ENCODE measurements around the gene PUM2. TPM values are rescaled to one million over a fixed set of nuclear protein-coding genes. Genes with fewer than 3 reads are reported as not detected.
A peak's percentile ranks its signal among the peaks of the same experiment; 100 is the strongest.
"Not testable (repeated sequence)": the region's sequence is repeated elsewhere in the genome, so short reads cannot be mapped to it uniquely, and the experiment has no call there.

Gene PUM2
- polyA plus RNA-seq, 1 donor (not counting 4 experiments of a cell fraction or from before 2014, with no cell fraction given): 47.5 TPM

- Histone ChIP-seq H4K20me1 (ENCODE audit: control insufficient read depth, extremely low read depth, insufficient read depth, low read length) (no peaks in the 10 kb centered on the region), H3K36me3 (ENCODE audit: control insufficient read depth in 2 of 2, extremely low read depth in 1 of 2, insufficient read depth in 2 of 2, low read length in 2 of 2) (no peaks in the 10 kb centered on the region), H3K9ac (ENCODE audit: control insufficient read depth, extremely low read depth, insufficient read depth, low read length) (peak overlapping the region; percentile 61), H3K79me2 (ENCODE audit: control insufficient read depth, insufficient read depth, low read length) (no peaks in the 10 kb centered on the region), H3K9me3 (ENCODE audit: control insufficient read depth, low read depth, low read length) (no peaks in the 10 kb centered on the region), H3K4me1 (ENCODE audit: control insufficient read depth, extremely low read depth, insufficient read depth, low read length) (peaks cover 47% of the 10 kb centered on the region), H3K4me2 (ENCODE audit: control insufficient read depth, extremely low read depth, insufficient read depth, low read depth, low read length) (peak overlapping the region; percentile 69), H3K27ac (ENCODE audit: control insufficient read depth, insufficient read depth, low read length) (peak overlapping the region; percentile 87), H3K9me1 (ENCODE audit: control insufficient read depth, extremely low read depth, insufficient read depth, low read length) (no peaks in the 10 kb centered on the region), H2AFZ (ENCODE audit: control insufficient read depth, low read length) (peak overlapping the region; percentile 22), H3K27me3 (ENCODE audit: control insufficient read depth, extremely low read depth, insufficient read depth, low read length) (no peaks in the 10 kb centered on the region), H3K4me3 (ENCODE audit: control insufficient read depth in 2 of 3, extremely low read depth in 1 of 3, insufficient read depth in 2 of 3, low read depth in 1 of 3, low read length in 3 of 3) (peak overlapping the region in 2 of 3 experiments; percentile 22 to 26)
- FAIRE-seq: peak; percentile 96
- TF ChIP-seq EZH2 (IDR thresholded peaks at IDR 0.05; ENCODE audit: low read length) (no peak), CTCF (optimal IDR thresholded peaks at IDR 0.05 in 1 of 3, IDR thresholded peaks at IDR 0.05 in 1 of 3, conservative IDR thresholded peaks at IDR 0.05 in 1 of 3; ENCODE audit: extremely low read depth in 1 of 3, insufficient read depth in 2 of 3, low read length in 3 of 3) (no peak)
- dilution Hi-C loops (cut with MboI; ENCODE audit: extremely low pct_ligation_motif_present, low sequenced_read_pairs): no loop called here
- DNase-seq (ENCODE audit: low read depth, low spot score): no peak
These were observed 114.1 kb downstream of the PUM2 start for GRCh38 chr2:20236496-20236895.

- FAIRE-seq (peak; percentile 94), DNase-seq (ENCODE audit: low read depth, low spot score) (peak; percentile 99)
- no peak for TF ChIP-seq CTCF (optimal IDR thresholded peaks at IDR 0.05 in 1 of 3, IDR thresholded peaks at IDR 0.05 in 1 of 3, conservative IDR thresholded peaks at IDR 0.05 in 1 of 3; ENCODE audit: extremely low read depth in 1 of 3, insufficient read depth in 2 of 3, low read length in 3 of 3)
- TF ChIP-seq EZH2 (IDR thresholded peaks at IDR 0.05; ENCODE audit: low read length): no peak
- Histone ChIP-seq H3K9ac (ENCODE audit: control insufficient read depth, extremely low read depth, insufficient read depth, low read length) (peak overlapping the region; percentile 60), H2AFZ (ENCODE audit: control insufficient read depth, low read length) (no peak overlapping the region), H3K79me2 (ENCODE audit: control insufficient read depth, insufficient read depth, low read length) (no peaks in the 10 kb centered on the region), H3K9me3 (ENCODE audit: control insufficient read depth, low read depth, low read length) (no peaks in the 10 kb centered on the region), H3K27ac (ENCODE audit: control insufficient read depth, insufficient read depth, low read length) (peak overlapping the region; percentile 87), H3K36me3 (ENCODE audit: control insufficient read depth in 2 of 2, extremely low read depth in 1 of 2, insufficient read depth in 2 of 2, low read length in 2 of 2) (no peaks in the 10 kb centered on the region), H3K4me1 (ENCODE audit: control insufficient read depth, extremely low read depth, insufficient read depth, low read length) (peaks cover 54% of the 10 kb centered on the region), H3K4me2 (ENCODE audit: control insufficient read depth, extremely low read depth, insufficient read depth, low read depth, low read length) (peak overlapping the region; percentile 42), H3K27me3 (ENCODE audit: control insufficient read depth, extremely low read depth, insufficient read depth, low read length) (no peaks in the 10 kb centered on the region), H3K4me3 (ENCODE audit: control insufficient read depth in 2 of 3, extremely low read depth in 1 of 3, insufficient read depth in 2 of 3, low read depth in 1 of 3, low read length in 3 of 3) (no peak overlapping the region), H3K9me1 (ENCODE audit: control insufficient read depth, extremely low read depth, insufficient read depth, low read length) (no peaks in the 10 kb centered on the region), H4K20me1 (ENCODE audit: control insufficient read depth, extremely low read depth, insufficient read depth, low read length) (no peaks in the 10 kb centered on the region)
- dilution Hi-C loops (cut with MboI; ENCODE audit: extremely low pct_ligation_motif_present, low sequenced_read_pairs): no loop called here
These were observed 114.9 kb downstream of the PUM2 start for GRCh38 chr2:20235655-20236305.

- H3K79me2 ChIP-seq (ENCODE audit: control insufficient read depth, insufficient read depth, low read length); H2AFZ ChIP-seq (ENCODE audit: control insufficient read depth, low read length); H3K36me3 ChIP-seq (ENCODE audit: control insufficient read depth in 2 of 2, extremely low read depth in 1 of 2, insufficient read depth in 2 of 2, low read length in 2 of 2); H3K9me1 ChIP-seq (ENCODE audit: control insufficient read depth, extremely low read depth, insufficient read depth, low read length); dilution Hi-C loops (cut with MboI; ENCODE audit: extremely low pct_ligation_motif_present, low sequenced_read_pairs); DNase-seq (ENCODE audit: low read depth, low spot score); H3K27me3 ChIP-seq (ENCODE audit: control insufficient read depth, extremely low read depth, insufficient read depth, low read length); H3K9me3 ChIP-seq (ENCODE audit: control insufficient read depth, low read depth, low read length); H3K4me2 ChIP-seq (ENCODE audit: control insufficient read depth, extremely low read depth, insufficient read depth, low read depth, low read length); H3K4me3 ChIP-seq (ENCODE audit: control insufficient read depth in 2 of 3, extremely low read depth in 1 of 3, insufficient read depth in 2 of 3, low read depth in 1 of 3, low read length in 3 of 3); H4K20me1 ChIP-seq (ENCODE audit: control insufficient read depth, extremely low read depth, insufficient read depth, low read length): not testable (repeated sequence)
- Histone ChIP-seq H3K4me1 (ENCODE audit: control insufficient read depth, extremely low read depth, insufficient read depth, low read length) (peaks cover 58% of the 10 kb centered on the region), H3K9ac (ENCODE audit: control insufficient read depth, extremely low read depth, insufficient read depth, low read length) (peak overlapping the region; percentile 8), H3K27ac (ENCODE audit: control insufficient read depth, insufficient read depth, low read length) (peak overlapping the region; percentile 87)
- FAIRE-seq: peak; percentile 67
These were observed 116.0 kb downstream of the PUM2 start for GRCh38 chr2:20234597-20234996.
